ENCODE measurements around the gene EML4. TPM values are rescaled to one million over a fixed set of nuclear protein-coding genes. Genes with fewer than 3 reads are reported as not detected.

The EML4 gene
- total and polyA plus RNA-seq, 2 of the 13 experiments (the other 11 are each of a cell fraction or from before 2014, with no cell fraction given): 243 to 476 TPM

GRCh38 chr2:42196403-42197267, 27.5 kb downstream of the EML4 start (continued):
- TF ChIP-seq, protein P1, sequence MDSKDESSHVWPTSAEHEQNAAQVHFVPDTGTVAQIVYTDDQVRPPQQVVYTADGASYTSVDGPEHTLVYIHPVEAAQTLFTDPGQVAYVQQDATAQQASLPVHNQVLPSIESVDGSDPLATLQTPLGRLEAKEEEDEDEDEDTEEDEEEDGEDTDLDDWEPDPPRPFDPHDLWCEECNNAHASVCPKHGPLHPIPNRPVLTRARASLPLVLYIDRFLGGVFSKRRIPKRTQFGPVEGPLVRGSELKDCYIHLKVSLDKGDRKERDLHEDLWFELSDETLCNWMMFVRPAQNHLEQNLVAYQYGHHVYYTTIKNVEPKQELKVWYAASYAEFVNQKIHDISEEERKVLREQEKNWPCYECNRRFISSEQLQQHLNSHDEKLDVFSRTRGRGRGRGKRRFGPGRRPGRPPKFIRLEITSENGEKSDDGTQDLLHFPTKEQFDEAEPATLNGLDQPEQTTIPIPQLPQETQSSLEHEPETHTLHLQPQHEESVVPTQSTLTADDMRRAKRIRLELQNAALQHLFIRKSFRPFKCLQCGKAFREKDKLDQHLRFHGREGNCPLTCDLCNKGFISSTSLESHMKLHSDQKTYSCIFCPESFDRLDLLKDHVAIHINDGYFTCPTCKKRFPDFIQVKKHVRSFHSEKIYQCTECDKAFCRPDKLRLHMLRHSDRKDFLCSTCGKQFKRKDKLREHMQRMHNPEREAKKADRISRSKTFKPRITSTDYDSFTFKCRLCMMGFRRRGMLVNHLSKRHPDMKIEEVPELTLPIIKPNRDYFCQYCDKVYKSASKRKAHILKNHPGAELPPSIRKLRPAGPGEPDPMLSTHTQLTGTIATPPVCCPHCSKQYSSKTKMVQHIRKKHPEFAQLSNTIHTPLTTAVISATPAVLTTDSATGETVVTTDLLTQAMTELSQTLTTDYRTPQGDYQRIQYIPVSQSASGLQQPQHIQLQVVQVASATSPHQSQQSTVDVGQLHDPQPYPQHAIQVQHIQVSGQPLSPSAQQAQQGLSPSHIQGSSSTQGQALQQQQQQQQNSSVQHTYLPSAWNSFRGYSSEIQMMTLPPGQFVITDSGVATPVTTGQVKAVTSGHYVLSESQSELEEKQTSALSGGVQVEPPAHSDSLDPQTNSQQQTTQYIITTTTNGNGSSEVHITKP (CRISPR knock-in tag; IDR thresholded peaks at IDR 0.05; ENCODE audit: low read depth): no peak
- TF ChIP-seq AKAP8 (CRISPR knock-in tag; IDR thresholded peaks at IDR 0.05) (no peak), SP4 (CRISPR knock-in tag; IDR thresholded peaks at IDR 0.05) (no peak), TAF15 (IDR thresholded peaks at IDR 0.05; ENCODE audit: low read depth, low read length, poor library complexity, severe bottlenecking) (no peak), DRAP1 (CRISPR knock-in tag; IDR thresholded peaks at IDR 0.05) (peak; percentile 53), ZNF772 (CRISPR knock-in tag; IDR thresholded peaks at IDR 0.05) (no peak), ZFP82 (CRISPR knock-in tag; IDR thresholded peaks at IDR 0.05; ENCODE audit: borderline replicate concordance) (peak; percentile 42; the same call in 1 of the 2 replicates), TEAD3 (CRISPR knock-in tag; optimal IDR thresholded peaks at IDR 0.05; ENCODE audit: borderline replicate concordance) (peak; percentile 56), KDM1A (CRISPR knock-in tag; IDR thresholded peaks at IDR 0.05) (no peak), ISX (CRISPR knock-in tag; conservative IDR thresholded peaks at IDR 0.05) (no peak), PBX3 (CRISPR knock-in tag; IDR thresholded peaks at IDR 0.05; ENCODE audit: borderline replicate concordance) (no peak), KAT2B (IDR thresholded peaks at IDR 0.05; ENCODE audit: borderline replicate concordance, low read depth, low read length) (no peak), HDAC1 (CRISPR knock-in tag; IDR thresholded peaks at IDR 0.05) (peak; percentile 81), KLF16 (CRISPR knock-in tag; IDR thresholded peaks at IDR 0.05) (peak in 1 of 2 experiments; percentile 57; a peak in 1 of 4 replicates), MLX (CRISPR knock-in tag; IDR thresholded peaks at IDR 0.05) (no peak), MTF2 (CRISPR knock-in tag; IDR thresholded peaks at IDR 0.05; ENCODE audit: borderline replicate concordance) (no peak), ZNF652 (CRISPR knock-in tag; IDR thresholded peaks at IDR 0.05; ENCODE audit: borderline replicate concordance, low read depth) (no peak), NFE2 (CRISPR knock-in tag; IDR thresholded peaks at IDR 0.05) (no peak), ZNF615 (CRISPR knock-in tag; IDR thresholded peaks at IDR 0.05; ENCODE audit: borderline replicate concordance) (no peak), ATF3 (CRISPR knock-in tag; IDR thresholded peaks at IDR 0.05) (no peak)
- TF ChIP-seq, protein P2, sequence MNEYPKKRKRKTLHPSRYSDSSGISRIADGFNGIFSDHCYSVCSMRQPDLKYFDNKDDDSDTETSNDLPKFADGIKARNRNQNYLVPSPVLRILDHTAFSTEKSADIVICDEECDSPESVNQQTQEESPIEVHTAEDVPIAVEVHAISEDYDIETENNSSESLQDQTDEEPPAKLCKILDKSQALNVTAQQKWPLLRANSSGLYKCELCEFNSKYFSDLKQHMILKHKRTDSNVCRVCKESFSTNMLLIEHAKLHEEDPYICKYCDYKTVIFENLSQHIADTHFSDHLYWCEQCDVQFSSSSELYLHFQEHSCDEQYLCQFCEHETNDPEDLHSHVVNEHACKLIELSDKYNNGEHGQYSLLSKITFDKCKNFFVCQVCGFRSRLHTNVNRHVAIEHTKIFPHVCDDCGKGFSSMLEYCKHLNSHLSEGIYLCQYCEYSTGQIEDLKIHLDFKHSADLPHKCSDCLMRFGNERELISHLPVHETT (CRISPR knock-in tag; conservative IDR thresholded peaks at IDR 0.05): no peak

Measured in HepG2 (cell line).